Measurements from ENCODE around the gene TUBB. TPM values are rescaled to one million over a fixed set of nuclear protein-coding genes. Genes with fewer than 3 reads are reported as not detected.

Gene TUBB
- total and polyA plus RNA-seq, 2 donors (not counting 1 experiment from before 2014, with no cell fraction given) = 102 to 295 TPM

DNA sequence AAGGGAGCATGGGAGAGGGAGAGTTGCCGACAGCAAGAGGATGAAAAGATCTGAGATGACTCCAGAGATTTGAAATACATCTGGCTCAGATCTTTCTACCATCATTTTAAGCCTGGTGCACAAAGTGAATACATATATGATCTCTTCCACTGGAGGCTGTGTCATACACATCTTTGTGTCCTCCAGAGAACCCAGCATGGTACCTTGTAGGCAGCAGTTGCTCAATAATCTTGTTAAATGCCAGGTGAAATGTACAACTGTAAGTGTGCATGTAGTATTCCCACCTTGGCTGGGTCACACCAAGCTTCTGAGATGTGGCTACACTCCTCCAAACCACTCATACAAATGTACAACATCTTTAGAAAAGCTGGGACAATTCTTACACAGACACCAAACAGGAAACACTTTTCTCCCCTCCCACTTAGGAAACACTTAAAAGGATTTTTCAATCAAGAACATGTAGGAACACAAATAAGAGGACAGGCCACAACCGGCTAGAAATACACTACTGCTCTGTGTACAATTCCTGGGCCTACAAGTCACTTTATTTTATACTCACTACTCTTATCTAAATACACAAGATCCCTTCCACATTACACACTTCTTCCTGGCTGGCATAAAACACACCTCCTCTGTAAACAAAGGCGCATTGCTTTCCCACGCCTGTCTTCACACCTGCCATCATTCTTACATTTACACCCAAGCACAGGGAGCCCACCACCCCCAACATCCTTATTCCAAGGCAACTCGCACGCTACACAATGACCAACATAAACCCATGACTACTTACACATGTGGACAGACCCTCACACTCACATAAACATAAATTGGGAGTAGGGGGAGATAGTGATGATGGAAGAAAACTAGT is 28.0 kb downstream of the TUBB start:
- DNase-seq (no peak), ATAC-seq (ENCODE audit: low read depth) (no peak)
- peaks cover 5 to 16% of the 10 kb centered on the region in 2 donors for H3K4me1 ChIP-seq (ENCODE audit: control insufficient read depth in 2 of 2, insufficient read depth in 2 of 2, low read length in 2 of 2)
- 84% methylated on average over 3 of the region's 6 CpGs for WGBS (ENCODE audit: insufficient coverage)
- H2AFZ ChIP-seq (ENCODE audit: insufficient read depth, low read depth, low read length, poor library complexity, severe bottlenecking) = no peak overlapping the region
- Mint-ChIP-seq H3K27me3 (no peaks in the 10 kb centered on the region), H3K4me3 (no peak overlapping the region), H3K9me3 (ENCODE audit: insufficient read depth) (no peaks in the 10 kb centered on the region), H3K4me1 (peaks cover 18% of the 10 kb centered on the region), H3K27ac (no peak overlapping the region)
- H3K4me3 ChIP-seq (ENCODE audit: control extremely low read depth in 1 of 5, extremely low read depth in 1 of 5, insufficient read depth in 1 of 5, low read depth in 2 of 5, low read length in 4 of 5) = no peak overlapping the region
- intact Hi-C loops (cut with micrococcal nuclease) = loop anchor here (10.0 kb wide), 1 partner anchor 47 kb away; no protein-coding TSS in a partner anchor
- POLR2A ChIA-PET = no interaction called here
- no peak overlapping the region for H3K4me2 ChIP-seq (replicated peaks; ENCODE audit: low read depth, low read length, poor library complexity, severe bottlenecking)
- no peak overlapping the region for H3K27ac ChIP-seq (ENCODE audit: low read length in 2 of 2)
- CTCF ChIA-PET = interaction anchor here (0.7 to 1.9 kb wide), 2 partner anchors 26 to 74 kb away, joined by 3 to 6 read pairs; no protein-coding TSS in a partner anchor
- H3K27me3 ChIP-seq (replicated peaks in 1 of 4; ENCODE audit: control extremely low read depth in 1 of 4, control insufficient read depth in 3 of 4, insufficient read depth in 4 of 4, low read length in 3 of 4) = no peaks in the 10 kb centered on the region
- no peaks in the 10 kb centered on the region for H3K79me2 ChIP-seq (ENCODE audit: control insufficient read depth, insufficient read depth, low read length)
- no peaks in the 10 kb centered on the region for H3K36me3 ChIP-seq (replicated peaks in 1 of 2; ENCODE audit: control extremely low read depth in 1 of 2, control insufficient read depth in 1 of 2, extremely low read depth in 1 of 2, insufficient read depth in 2 of 2, low read length in 1 of 2)
- no peak overlapping the region for H3K9ac ChIP-seq (ENCODE audit: low read length)
- H3K9me3 ChIP-seq (ENCODE audit: control extremely low read depth in 1 of 3, control insufficient read depth in 2 of 3, insufficient read depth in 1 of 3, low read length in 2 of 3) = no peaks in the 10 kb centered on the region
- no peak for TF ChIP-seq EZH2 (IDR thresholded peaks at IDR 0.05; ENCODE audit: borderline replicate concordance, insufficient read depth, low read depth, low read length, poor library complexity, severe bottlenecking)
- TF ChIP-seq, protein P1, sequence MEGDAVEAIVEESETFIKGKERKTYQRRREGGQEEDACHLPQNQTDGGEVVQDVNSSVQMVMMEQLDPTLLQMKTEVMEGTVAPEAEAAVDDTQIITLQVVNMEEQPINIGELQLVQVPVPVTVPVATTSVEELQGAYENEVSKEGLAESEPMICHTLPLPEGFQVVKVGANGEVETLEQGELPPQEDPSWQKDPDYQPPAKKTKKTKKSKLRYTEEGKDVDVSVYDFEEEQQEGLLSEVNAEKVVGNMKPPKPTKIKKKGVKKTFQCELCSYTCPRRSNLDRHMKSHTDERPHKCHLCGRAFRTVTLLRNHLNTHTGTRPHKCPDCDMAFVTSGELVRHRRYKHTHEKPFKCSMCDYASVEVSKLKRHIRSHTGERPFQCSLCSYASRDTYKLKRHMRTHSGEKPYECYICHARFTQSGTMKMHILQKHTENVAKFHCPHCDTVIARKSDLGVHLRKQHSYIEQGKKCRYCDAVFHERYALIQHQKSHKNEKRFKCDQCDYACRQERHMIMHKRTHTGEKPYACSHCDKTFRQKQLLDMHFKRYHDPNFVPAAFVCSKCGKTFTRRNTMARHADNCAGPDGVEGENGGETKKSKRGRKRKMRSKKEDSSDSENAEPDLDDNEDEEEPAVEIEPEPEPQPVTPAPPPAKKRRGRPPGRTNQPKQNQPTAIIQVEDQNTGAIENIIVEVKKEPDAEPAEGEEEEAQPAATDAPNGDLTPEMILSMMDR (IDR thresholded peaks at IDR 0.05) = no peak
- no peaks in the 10 kb centered on the region for H4K20me1 ChIP-seq (ENCODE audit: control insufficient read depth, insufficient read depth, low read length, poor library complexity, severe bottlenecking)

Data from B cell (primary cell).